ENCODE data around the gene EFCAB5. TPM values are rescaled to one million over a fixed set of nuclear protein-coding genes. Genes with fewer than 3 reads are reported as not detected.
A peak's percentile ranks its signal among the peaks of the same experiment; 100 is the strongest.

The EFCAB5 gene
- total and polyA plus RNA-seq, 2 of the 13 experiments (the other 11 are each of a cell fraction or from before 2014, with no cell fraction given): 0.15 TPM; not detected in 1

GRCh38 chr17:29929533-29930408 lies 11.7 kb upstream of the EFCAB5 start, which contains the start of gene SSH2 (continued):
- no peak for TF ChIP-seq ZNF569 (CRISPR knock-in tag; IDR thresholded peaks at IDR 0.05; ENCODE audit: borderline replicate concordance)
- TF ChIP-seq ZNF414 (CRISPR knock-in tag; IDR thresholded peaks at IDR 0.05): no peak
- no peak for TF ChIP-seq ZNF572 (CRISPR knock-in tag; IDR thresholded peaks at IDR 0.05)
- no peak for TF ChIP-seq PLRG1 (conservative IDR thresholded peaks at IDR 0.05)
- TF ChIP-seq ZNF256 (CRISPR knock-in tag; conservative IDR thresholded peaks at IDR 0.05): no peak
- TF ChIP-seq SKIL (CRISPR knock-in tag; IDR thresholded peaks at IDR 0.05; ENCODE audit: borderline replicate concordance): no peak
- no peak for TF ChIP-seq MLXIP (CRISPR knock-in tag; IDR thresholded peaks at IDR 0.05; ENCODE audit: borderline replicate concordance)
- no peak for TF ChIP-seq ZSCAN22 (CRISPR knock-in tag; IDR thresholded peaks at IDR 0.05)
- no peak for TF ChIP-seq ZNF282 (IDR thresholded peaks at IDR 0.05; ENCODE audit: partially characterized antibody)
- no peak for TF ChIP-seq ZSCAN5A (CRISPR knock-in tag; IDR thresholded peaks at IDR 0.05; ENCODE audit: borderline replicate concordance)
- no peak; the same call in 1 of the 2 replicates for TF ChIP-seq ZBTB2 (CRISPR knock-in tag; IDR thresholded peaks at IDR 0.05; ENCODE audit: low read depth)
- no peak for TF ChIP-seq MIER3 (CRISPR knock-in tag; IDR thresholded peaks at IDR 0.05; ENCODE audit: borderline replicate concordance)
- no peak for TF ChIP-seq CCAR2 (optimal IDR thresholded peaks at IDR 0.05; ENCODE audit: low read depth, low read length)
- no peak for TF ChIP-seq SSRP1 (CRISPR knock-in tag; IDR thresholded peaks at IDR 0.05)
- peak; percentile 4; the same call in 1 of the 2 replicates for TF ChIP-seq DMAP1 (CRISPR knock-in tag; IDR thresholded peaks at IDR 0.05)
- peak in 1 of 2 experiments; percentile 60; a peak in 2 of 4 replicates for TF ChIP-seq ATF4 (CRISPR knock-in tag; IDR thresholded peaks at IDR 0.05)
- no peak for TF ChIP-seq ZNF124 (CRISPR knock-in tag; IDR thresholded peaks at IDR 0.05)
- peak; percentile 56; the same call in 1 of the 2 replicates for TF ChIP-seq NFKB2 (CRISPR knock-in tag; IDR thresholded peaks at IDR 0.05; ENCODE audit: borderline replicate concordance)
